Thoracic aorta (tissue), 2 donors: ENCODE results near the gene SAMD4A. TPM values are rescaled to one million over a fixed set of nuclear protein-coding genes. Genes with fewer than 3 reads are reported as not detected.

Source experiments
- ATAC-seq: fragments of 150-250 bp; one replicate; pipeline ENCODE4 v1.8.0; 2017; ENCODE audit warnings: low read depth; ENCODE audit not compliant: insufficient number of reproducible peaks, low FRiP score
- DNase-seq: peaks from one replicate; pipeline ENCODE4 v3.0.0-alpha.2; 2020; ENCODE audit warnings: low spot score
- H3K27ac ChIP-seq, 2 donors: fragments of 200-600 bp; sonication (generic); 1 replicate in 1 of 2; 2 replicates in 1 of 2; pipeline ENCODE4 v1.5.1; 2016; ENCODE audit warnings: mild to moderate bottlenecking in 2 of 2, moderate library complexity in 2 of 2
- H3K27me3 ChIP-seq: fragments of 200-600 bp; sonication (generic); replicated peaks from 2 replicates; pipeline ENCODE4 v1.6.0; 2016; ENCODE audit warnings: mild to moderate bottlenecking; ENCODE audit not compliant: insufficient read depth
- H3K36me3 ChIP-seq: fragments of 200-600 bp; sonication (generic); one replicate; pipeline ENCODE4 v1.5.1; 2016
- H3K4me1 ChIP-seq, 2 donors: fragments of 200-600 bp; sonication (generic); 1 replicate in 1 of 2; 2 replicates in 1 of 2; pipeline versions ENCODE4 v1.5.1 to v1.6.0; 2016; ENCODE audit warnings: low read depth in 2 of 2, mild to moderate bottlenecking in 1 of 2; ENCODE audit not compliant: control insufficient read depth in 1 of 2
- H3K4me3 ChIP-seq: fragments of 200-600 bp; sonication (generic); 2 replicates; pipeline ENCODE4 v1.5.1; 2016; ENCODE audit warnings: mild to moderate bottlenecking
- H3K9me3 ChIP-seq: fragments of 200-600 bp; sonication (generic); 2 replicates; pipeline ENCODE4 v1.5.1; 2016
- CTCF ChIP-seq: fragments of 200-600 bp; sonication (generic); IDR thresholded peaks from one replicate; pipeline ENCODE4 v1.5.1; 2019; ENCODE audit warnings: antibody characterized with exemption
- total RNA-seq, 2 donors: library from RNA; depleted of rRNA; stranded (reverse); fragments of >200 nt; gene quantifications; one replicate each; pipeline versions ENCODE4 v1.1.0 to v1.2.3, GENCODE V29; 2016

Gene SAMD4A
- total RNA-seq, 2 donors from 2014 or later, result 142 to 172 TPM

GRCh38 chr14:54808326-54809161, 241.6 kb downstream of the SAMD4A start:
- H3K36me3 ChIP-seq, result no peaks in the 10 kb centered on the region
- TF ChIP-seq CTCF, result no peak
- no peak overlapping the region for H3K27ac ChIP-seq
- H3K4me3 ChIP-seq, result no peak overlapping the region
- no peak for ATAC-seq
- H3K4me1 ChIP-seq, result peaks cover 0 to 4% of the 10 kb centered on the region in 2 donors
- no peaks in the 10 kb centered on the region for H3K9me3 ChIP-seq
- DNase-seq, result no peak
- H3K27me3 ChIP-seq, result no peaks in the 10 kb centered on the region

- Histone ChIP-seq H3K27ac (no peak overlapping the region), H3K4me1 (peaks cover 0 to 4% of the 10 kb centered on the region in 2 donors), H3K9me3 (no peaks in the 10 kb centered on the region), H3K27me3 (no peaks in the 10 kb centered on the region), H3K4me3 (no peak overlapping the region), H3K36me3 (no peaks in the 10 kb centered on the region)
- ATAC-seq (no peak), DNase-seq (no peak)
- no peak for TF ChIP-seq CTCF
These were observed 242.8 kb downstream of the SAMD4A start for GRCh38 chr14:54809767-54810166.

GRCh38 chr14:54812617-54813016, 245.7 kb downstream of the SAMD4A start:
- no peaks in the 10 kb centered on the region for H3K9me3 ChIP-seq
- no peaks in the 10 kb centered on the region for H3K27me3 ChIP-seq
- H3K4me1 ChIP-seq, result no peaks in the 10 kb centered on the region
- no peak for ATAC-seq
- DNase-seq, result no peak
- no peak overlapping the region for H3K4me3 ChIP-seq
- TF ChIP-seq CTCF, result no peak
- H3K36me3 ChIP-seq, result no peaks in the 10 kb centered on the region
- H3K27ac ChIP-seq, result no peak overlapping the region

GRCh38 chr14:54813081-54813480, 246.2 kb downstream of the SAMD4A start:
- Histone ChIP-seq H3K36me3 (no peaks in the 10 kb centered on the region), H3K27me3 (no peaks in the 10 kb centered on the region), H3K27ac (no peak overlapping the region), H3K4me3 (no peak overlapping the region), H3K9me3 (no peaks in the 10 kb centered on the region), H3K4me1 (no peaks in the 10 kb centered on the region)
- ATAC-seq (no peak), DNase-seq (no peak)
- TF ChIP-seq CTCF, result no peak

- TF ChIP-seq CTCF, result no peak
- DNase-seq (no peak), ATAC-seq (no peak)
- Histone ChIP-seq H3K27me3 (no peaks in the 10 kb centered on the region), H3K4me1 (no peaks in the 10 kb centered on the region), H3K36me3 (no peaks in the 10 kb centered on the region), H3K9me3 (no peaks in the 10 kb centered on the region), H3K4me3 (no peak overlapping the region), H3K27ac (no peak overlapping the region)
These were observed 247.1 kb downstream of the SAMD4A start for GRCh38 chr14:54814076-54814475.
